Daoy (cell line): Measurements from ENCODE around the gene HSPA14. TPM values are rescaled to one million over a fixed set of nuclear protein-coding genes. Genes with fewer than 3 reads are reported as not detected.
"Not testable (repeated sequence)": the region's sequence is repeated elsewhere in the genome, so short reads cannot be mapped to it uniquely, and the experiment has no call there.

Experiments used
- DNase-seq: peaks from one replicate; pipeline ENCODE4 v3.0.0-alpha.2; 2015; ENCODE audit warnings: low read depth
- total RNA-seq: library from RNA; depleted of rRNA; stranded (reverse); fragments of >200 nt; shearing (Covaris generic); gene quantifications from 2 replicates; pipeline ENCODE4 v1.2.3, GENCODE V29; 2014

HSPA14 gene
- total RNA-seq, 1 experiment from 2014 or later, result 39.9 TPM

- no peak for DNase-seq
Measured at GRCh38 chr10:14837003-14837756, 926 bp upstream of the HSPA14 start.

GRCh38 chr10:14838582-14839304 lies 637 bp downstream of the HSPA14 start:
- DNase-seq, result peak; percentile 15

GRCh38 chr10:14839305-14839695 lies 1.2 kb downstream of the HSPA14 start:
- DNase-seq, result no peak

GRCh38 chr10:14840178-14840577 lies 2.1 kb downstream of the HSPA14 start:
- DNase-seq, result no peak

GRCh38 chr10:14843327-14843988 lies 5.4 kb downstream of the HSPA14 start:
- no peak for DNase-seq

- no peak for DNase-seq
Measured at GRCh38 chr10:14844948-14845347, 6.8 kb downstream of the HSPA14 start.

- DNase-seq, result no peak
Measured at GRCh38 chr10:14852236-14852635, 14.1 kb downstream of the HSPA14 start.

- DNase-seq, result no peak
Measured at GRCh38 chr10:14855453-14855852, 17.3 kb downstream of the HSPA14 start.

GRCh38 chr10:14858338-14858960 lies 20.3 kb downstream of the HSPA14 start:
- DNase-seq, result no peak

GRCh38 chr10:14859043-14859442 lies 20.9 kb downstream of the HSPA14 start:
- DNase-seq, result no peak

- DNase-seq, result no peak
Measured at GRCh38 chr10:14859775-14860174, 21.7 kb downstream of the HSPA14 start.

GRCh38 chr10:14860791-14861190 lies 22.7 kb downstream of the HSPA14 start:
- DNase-seq, result no peak

- not testable (repeated sequence) for DNase-seq
Measured at GRCh38 chr10:14864466-14864865, 26.4 kb downstream of the HSPA14 start.

GRCh38 chr10:14864871-14865270 lies 26.8 kb downstream of the HSPA14 start:
- DNase-seq, result not testable (repeated sequence)

- peak; percentile 14 for DNase-seq
Measured at GRCh38 chr10:14873090-14873760, 35.1 kb downstream of the HSPA14 start.

GRCh38 chr10:14875941-14876340 lies 37.8 kb downstream of the HSPA14 start:
- no peak for DNase-seq

- no peak for DNase-seq
Measured at GRCh38 chr10:14876764-14877163, 38.7 kb downstream of the HSPA14 start.

GRCh38 chr10:14878266-14879123 lies 40.4 kb downstream of the HSPA14 start, which contains the start of gene SUV39H2:
SUV39H2 (plus strand) TSS chr10:14878866; CDS start chr10:14878889, 23 bp downstream.
- peak; percentile 96 for DNase-seq

- peak; percentile 27 for DNase-seq
Measured at GRCh38 chr10:14879124-14879927, 41.2 kb downstream of the HSPA14 start.

- no peak for DNase-seq
Measured at GRCh38 chr10:14879928-14880193, 41.8 kb downstream of the HSPA14 start.
